ENCODE results near the gene TXNRD2. TPM values are rescaled to one million over a fixed set of nuclear protein-coding genes. Genes with fewer than 3 reads are reported as not detected.

TXNRD2 gene
- polyA plus RNA-seq, 1 donor from 2014 or later = 4.1 TPM

DNA sequence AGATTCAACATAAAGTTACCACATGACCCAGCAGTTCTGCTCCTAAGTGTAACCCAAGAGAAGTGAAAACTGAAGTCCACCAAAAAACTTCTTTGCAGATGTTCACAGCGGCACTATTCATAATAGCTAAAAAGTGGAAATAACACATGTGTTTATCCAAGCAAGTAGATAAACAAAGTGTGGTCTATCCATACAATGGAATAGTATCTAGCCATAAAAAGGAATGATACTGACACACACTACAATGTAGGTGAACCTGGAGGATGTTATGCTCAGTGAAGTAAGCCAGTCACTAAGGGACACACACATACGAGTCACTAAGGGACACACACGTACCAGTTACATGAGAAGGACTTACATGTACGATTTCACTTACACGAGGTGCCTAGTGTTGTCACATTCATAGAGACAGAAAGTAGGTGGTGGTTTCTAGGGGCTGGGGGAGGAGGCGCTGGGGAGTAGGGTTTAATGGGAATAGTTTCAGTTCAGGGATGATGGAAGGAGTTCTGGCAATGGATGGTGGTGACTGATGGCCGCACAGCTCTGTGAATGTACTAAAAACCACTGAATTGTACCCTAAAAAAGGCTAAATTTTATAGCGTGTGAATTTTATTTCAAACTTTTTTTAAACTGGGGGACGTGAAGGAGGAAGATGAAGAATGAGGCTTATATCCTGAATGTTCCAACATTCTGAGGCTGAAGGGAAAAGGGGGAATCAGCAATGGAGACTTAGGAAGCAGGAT, 27.2 kb downstream of the TXNRD2 start:
- TF ChIP-seq SMC3 (conservative IDR thresholded peaks at IDR 0.05; ENCODE audit: poor library complexity) (no peak), EP300 (conservative IDR thresholded peaks at IDR 0.05; ENCODE audit: poor library complexity, severe bottlenecking) (no peak), EZH2 (IDR thresholded peaks at IDR 0.05; ENCODE audit: borderline replicate concordance, insufficient read depth, low read length, poor library complexity, severe bottlenecking) (no peak), REST (IDR thresholded peaks at IDR 0.05; ENCODE audit: borderline replicate concordance) (no peak), RAD21 (conservative IDR thresholded peaks at IDR 0.05) (no peak), POLR2AphosphoS5 (IDR thresholded peaks at IDR 0.05) (no peak), MXI1 (conservative IDR thresholded peaks at IDR 0.05; ENCODE audit: poor library complexity, severe bottlenecking) (no peak), TAF1 (IDR thresholded peaks at IDR 0.05; ENCODE audit: low read depth) (no peak)
- TF ChIP-seq, protein P1, sequence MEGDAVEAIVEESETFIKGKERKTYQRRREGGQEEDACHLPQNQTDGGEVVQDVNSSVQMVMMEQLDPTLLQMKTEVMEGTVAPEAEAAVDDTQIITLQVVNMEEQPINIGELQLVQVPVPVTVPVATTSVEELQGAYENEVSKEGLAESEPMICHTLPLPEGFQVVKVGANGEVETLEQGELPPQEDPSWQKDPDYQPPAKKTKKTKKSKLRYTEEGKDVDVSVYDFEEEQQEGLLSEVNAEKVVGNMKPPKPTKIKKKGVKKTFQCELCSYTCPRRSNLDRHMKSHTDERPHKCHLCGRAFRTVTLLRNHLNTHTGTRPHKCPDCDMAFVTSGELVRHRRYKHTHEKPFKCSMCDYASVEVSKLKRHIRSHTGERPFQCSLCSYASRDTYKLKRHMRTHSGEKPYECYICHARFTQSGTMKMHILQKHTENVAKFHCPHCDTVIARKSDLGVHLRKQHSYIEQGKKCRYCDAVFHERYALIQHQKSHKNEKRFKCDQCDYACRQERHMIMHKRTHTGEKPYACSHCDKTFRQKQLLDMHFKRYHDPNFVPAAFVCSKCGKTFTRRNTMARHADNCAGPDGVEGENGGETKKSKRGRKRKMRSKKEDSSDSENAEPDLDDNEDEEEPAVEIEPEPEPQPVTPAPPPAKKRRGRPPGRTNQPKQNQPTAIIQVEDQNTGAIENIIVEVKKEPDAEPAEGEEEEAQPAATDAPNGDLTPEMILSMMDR (IDR thresholded peaks at IDR 0.05; ENCODE audit: poor library complexity, severe bottlenecking) = no peak
- Histone ChIP-seq H3K27ac (ENCODE audit: low read length) (no peak overlapping the region), H2AFZ (ENCODE audit: low read depth, low read length) (no peak overlapping the region), H3K36me3 (ENCODE audit: insufficient read depth, low read length) (no peaks in the 10 kb centered on the region), H4K20me1 (ENCODE audit: insufficient read depth) (no peaks in the 10 kb centered on the region), H3K9me2 (ENCODE audit: insufficient read depth, low read length) (no peaks in the 10 kb centered on the region), H3K4me3 (ENCODE audit: low read length) (no peak overlapping the region), H3K9ac (ENCODE audit: low read length) (no peak overlapping the region), H3K27me3 (ENCODE audit: insufficient read depth, low read depth, low read length) (no peaks in the 10 kb centered on the region), H3K4me2 (ENCODE audit: low read length) (no peak overlapping the region), H3K79me2 (replicated peaks; ENCODE audit: insufficient read depth, low read length) (no peaks in the 10 kb centered on the region), H3F3A (ENCODE audit: insufficient read depth, low read length, poor library complexity, severe bottlenecking) (no peaks in the 10 kb centered on the region), H3K9me3 (ENCODE audit: low read length) (no peaks in the 10 kb centered on the region)

DNA sequence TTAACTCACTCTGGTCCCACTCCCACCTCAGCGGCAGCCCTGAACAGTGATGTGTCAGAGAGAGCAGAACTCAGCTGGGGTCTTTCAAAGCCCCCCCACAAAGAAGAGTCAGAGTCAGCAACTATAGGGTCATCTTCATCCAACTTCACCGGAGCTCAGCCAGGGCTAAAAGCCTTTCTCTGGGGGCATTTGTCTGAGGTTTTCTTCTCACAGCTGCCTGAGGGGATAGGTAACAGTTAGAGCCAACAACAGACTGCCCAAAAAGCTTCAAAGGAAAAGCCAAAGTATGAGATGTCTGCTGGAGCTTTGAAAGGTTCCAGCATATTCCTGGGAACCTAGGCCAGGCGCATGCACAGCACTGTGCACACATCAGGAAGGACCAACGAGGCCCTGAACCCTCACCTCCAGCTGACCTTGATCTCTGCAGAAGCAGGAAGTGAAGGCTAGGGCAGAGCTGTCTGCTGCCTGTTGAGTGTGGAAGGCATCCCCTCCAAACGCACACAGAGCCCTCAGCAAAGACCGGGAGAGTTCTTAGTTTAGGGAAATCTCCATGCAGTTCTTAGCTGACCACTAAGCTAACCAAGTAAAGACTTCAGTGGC, 28.2 kb downstream of the TXNRD2 start:
- Histone ChIP-seq H3K9me3 (ENCODE audit: low read length) (no peaks in the 10 kb centered on the region), H3K27me3 (ENCODE audit: insufficient read depth, low read depth, low read length) (no peaks in the 10 kb centered on the region), H3F3A (ENCODE audit: insufficient read depth, low read length, poor library complexity, severe bottlenecking) (no peaks in the 10 kb centered on the region), H4K20me1 (ENCODE audit: insufficient read depth) (no peaks in the 10 kb centered on the region), H3K9me2 (ENCODE audit: insufficient read depth, low read length) (no peaks in the 10 kb centered on the region), H2AFZ (ENCODE audit: low read depth, low read length) (no peak overlapping the region), H3K36me3 (ENCODE audit: insufficient read depth, low read length) (no peaks in the 10 kb centered on the region), H3K9ac (ENCODE audit: low read length) (no peak overlapping the region), H3K4me3 (ENCODE audit: low read length) (no peak overlapping the region), H3K27ac (ENCODE audit: low read length) (no peak overlapping the region), H3K79me2 (replicated peaks; ENCODE audit: insufficient read depth, low read length) (no peaks in the 10 kb centered on the region), H3K4me2 (ENCODE audit: low read length) (no peak overlapping the region)
- TF ChIP-seq REST (IDR thresholded peaks at IDR 0.05; ENCODE audit: borderline replicate concordance) (no peak), RAD21 (conservative IDR thresholded peaks at IDR 0.05) (no peak), POLR2AphosphoS5 (IDR thresholded peaks at IDR 0.05) (no peak), EZH2 (IDR thresholded peaks at IDR 0.05; ENCODE audit: borderline replicate concordance, insufficient read depth, low read length, poor library complexity, severe bottlenecking) (no peak), SMC3 (conservative IDR thresholded peaks at IDR 0.05; ENCODE audit: poor library complexity) (no peak), TAF1 (IDR thresholded peaks at IDR 0.05; ENCODE audit: low read depth) (no peak), EP300 (conservative IDR thresholded peaks at IDR 0.05; ENCODE audit: poor library complexity, severe bottlenecking) (no peak), MXI1 (conservative IDR thresholded peaks at IDR 0.05; ENCODE audit: poor library complexity, severe bottlenecking) (no peak)
- TF ChIP-seq, protein P1 (IDR thresholded peaks at IDR 0.05; ENCODE audit: poor library complexity, severe bottlenecking) = no peak
